Stimulated activated CD8-positive, alpha-beta memory T cell treated with anti-CD3 and anti-CD28 coated beads, Interleukin-2, amount 100 ng/mL, for 48 hours (primary cell): ENCODE measurements around the gene UBE3B.

Source experiments
- DNase-seq, 2 donors: peaks; one replicate each; pipeline ENCODE4 v3.0.0-alpha.2; 2020; ENCODE audit warnings: low read depth in 2 of 2

UBE3B gene

DNA sequence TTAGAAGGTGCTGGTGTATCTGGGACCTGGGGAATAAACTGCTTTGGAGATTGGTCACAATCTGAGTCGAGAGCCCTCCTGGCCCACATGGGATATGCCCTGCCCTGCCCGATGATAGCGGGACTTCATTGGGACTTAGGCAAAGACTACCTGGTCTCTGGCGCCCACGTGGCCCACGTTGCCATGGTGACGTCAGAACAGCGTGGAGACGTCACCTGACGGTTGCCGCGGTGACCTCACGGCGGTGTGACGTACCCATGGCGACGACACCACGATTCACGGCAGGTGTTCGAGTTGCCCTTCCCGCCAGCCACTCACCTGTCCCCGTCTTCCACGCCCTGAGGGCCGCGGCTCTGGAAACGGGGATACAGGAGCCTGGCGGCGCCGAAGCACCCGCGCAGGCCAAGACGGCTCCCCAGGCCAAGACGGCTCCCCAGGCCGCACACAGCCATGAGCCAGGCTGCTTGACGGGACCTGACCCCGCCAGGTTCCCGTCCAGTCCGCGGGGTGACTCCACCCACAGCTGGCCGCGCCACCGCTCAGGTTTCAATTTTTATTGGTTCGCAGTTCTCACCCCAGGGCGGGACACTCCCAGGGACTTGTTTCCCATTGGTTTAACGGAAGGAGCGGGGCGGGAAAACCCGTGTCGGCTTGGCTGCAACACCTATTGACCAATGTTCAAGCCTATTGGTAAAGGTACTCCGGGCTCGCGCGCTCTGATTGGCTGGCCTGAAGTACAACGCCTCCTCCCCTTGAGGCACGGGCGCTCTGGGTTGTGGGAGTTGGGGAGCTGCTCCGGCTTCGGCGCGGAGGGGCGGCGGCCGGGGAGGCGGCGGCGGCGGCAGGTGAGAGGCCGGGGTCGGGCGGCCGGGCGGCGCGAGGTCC is 95.8 kb downstream of the UBE3B start, which contains the start of the genes MMAB and MVK:
TSS of gene MMAB (minus strand) at position 476 of the 885 bp plus-strand sequence. CDS start at position 452, 24 bp downstream.
TSS of gene MVK (plus strand) at position 766 of the 885 bp plus-strand sequence. CDS start 1,029 bp downstream, outside the sequence.
- DNase-seq, result peak; percentile 93 to 95

DNA sequence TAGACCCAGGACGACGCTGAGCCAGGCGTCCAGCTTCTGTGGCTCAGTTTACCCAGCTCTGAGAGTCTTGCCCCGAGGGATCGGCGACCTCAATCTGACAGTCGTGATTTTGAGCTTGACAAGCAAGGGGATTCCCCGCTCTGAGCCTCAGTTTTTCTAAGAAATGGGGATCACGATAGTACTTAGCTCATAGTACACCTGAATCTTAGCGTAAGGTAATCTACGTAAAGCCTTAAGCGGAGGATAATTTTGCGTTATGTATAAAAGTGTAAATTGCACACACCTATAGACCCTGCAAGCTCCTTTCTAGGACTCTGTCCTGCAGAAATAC is 96.4 kb downstream of the UBE3B start:
- DNase-seq, result no peak

DNA sequence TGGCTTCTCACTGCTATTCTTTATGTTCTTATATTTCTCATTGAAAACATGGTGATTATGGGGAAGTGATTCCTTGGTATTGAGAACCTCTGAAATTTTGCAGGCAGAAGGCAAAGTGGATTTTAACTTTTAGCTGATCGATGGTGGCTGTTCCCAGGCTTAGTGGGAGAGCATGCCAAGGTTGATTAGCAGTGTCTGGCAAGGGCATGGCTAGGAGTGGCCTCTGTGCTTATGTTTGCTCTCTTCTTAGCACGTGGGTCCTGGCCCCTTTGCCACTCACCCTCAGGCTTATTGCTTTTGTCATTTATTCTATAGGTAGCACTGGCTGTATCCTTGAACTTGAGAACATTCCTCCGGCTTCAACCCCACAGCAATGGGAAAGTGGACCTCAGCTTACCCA is 98.2 kb downstream of the UBE3B start:
- no peak for DNase-seq

DNA sequence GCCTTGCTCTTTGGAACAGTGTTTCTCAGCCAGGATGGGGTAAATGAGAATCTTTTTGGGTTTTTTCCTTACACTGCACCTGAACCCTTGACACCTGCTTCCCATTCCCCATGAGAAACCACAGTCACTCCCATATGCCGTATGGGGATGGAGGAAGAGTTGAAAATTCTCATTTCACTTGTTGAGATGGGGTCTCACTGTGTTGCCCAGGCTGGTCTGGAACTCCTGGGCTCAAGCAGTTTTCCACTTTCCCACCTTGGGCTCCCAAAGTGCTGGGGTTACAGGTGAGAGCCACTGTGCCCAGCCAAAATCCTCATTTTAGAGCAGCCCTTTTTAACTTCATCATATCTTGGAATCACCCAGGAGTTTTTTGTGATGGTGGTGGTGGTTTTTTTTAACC is 99.9 kb downstream of the UBE3B start:
- no peak for DNase-seq

DNA sequence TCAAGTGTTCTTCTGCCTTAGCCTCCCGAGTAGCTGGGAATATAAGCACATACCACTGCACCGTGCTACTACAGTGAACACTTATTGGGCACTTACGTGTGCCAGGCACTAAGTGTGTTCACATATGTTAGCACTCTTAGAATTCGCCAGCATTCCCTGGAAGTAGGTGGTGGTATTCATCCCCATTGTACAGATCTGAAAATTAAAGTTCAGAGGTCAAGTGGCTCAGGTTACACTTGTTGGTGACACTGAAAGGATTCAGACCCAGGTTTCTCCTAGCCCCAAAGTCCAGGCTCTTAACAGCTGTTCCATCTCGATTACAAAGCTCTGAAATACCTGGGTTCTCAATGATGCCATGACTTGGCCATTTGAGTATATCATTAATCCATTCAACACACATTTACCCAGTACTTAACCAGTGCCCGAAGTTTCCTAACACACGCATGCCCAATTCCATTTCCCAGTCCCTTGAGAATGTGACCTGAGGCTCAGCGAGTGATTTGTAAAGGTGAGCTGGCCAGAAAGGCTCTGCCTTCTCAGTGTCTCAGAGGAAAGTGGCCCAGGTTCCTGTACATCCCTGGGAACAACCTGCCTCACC is 101.0 kb downstream of the UBE3B start:
- DNase-seq, result no peak

DNA sequence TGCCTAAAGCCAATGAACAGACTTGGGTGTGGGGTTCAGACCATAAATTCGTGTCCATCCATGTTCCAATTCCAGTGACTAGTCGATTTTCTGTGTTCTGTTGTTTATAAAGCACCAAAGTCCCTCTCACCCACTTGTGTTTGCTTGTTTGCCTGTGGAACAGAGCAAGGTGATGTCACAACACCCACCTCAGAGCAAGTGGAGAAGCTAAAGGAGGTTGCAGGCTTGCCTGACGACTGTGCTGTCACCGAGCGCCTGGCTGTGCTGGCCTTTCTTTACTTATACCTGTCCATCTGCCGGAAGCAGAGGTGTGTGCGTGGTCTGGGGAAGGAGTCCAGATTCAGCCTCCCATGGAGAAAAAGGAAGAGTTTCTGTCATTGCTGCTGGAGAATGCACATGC is 102.2 kb downstream of the UBE3B start:
- no peak for DNase-seq

DNA sequence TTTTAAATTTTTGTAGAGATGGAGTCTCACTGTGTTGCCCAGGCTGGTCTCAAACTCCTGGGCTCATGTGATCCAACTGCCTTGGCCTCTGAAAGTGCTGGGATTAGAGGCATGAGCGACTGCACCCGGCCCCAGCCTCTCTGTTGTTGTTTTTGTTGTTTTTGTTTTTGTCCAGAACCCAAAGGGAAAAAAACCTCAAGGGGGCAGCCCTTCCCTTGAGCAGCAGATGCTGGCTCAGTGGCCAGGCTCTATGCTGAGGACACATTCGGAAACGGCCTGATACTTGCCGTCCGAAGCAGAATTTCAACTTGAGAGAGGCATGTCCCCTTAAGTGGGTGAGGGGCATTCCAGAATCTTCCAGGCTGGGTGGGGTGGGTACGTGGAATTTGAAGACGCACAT is 102.8 kb downstream of the UBE3B start:
- no peak for DNase-seq

DNA sequence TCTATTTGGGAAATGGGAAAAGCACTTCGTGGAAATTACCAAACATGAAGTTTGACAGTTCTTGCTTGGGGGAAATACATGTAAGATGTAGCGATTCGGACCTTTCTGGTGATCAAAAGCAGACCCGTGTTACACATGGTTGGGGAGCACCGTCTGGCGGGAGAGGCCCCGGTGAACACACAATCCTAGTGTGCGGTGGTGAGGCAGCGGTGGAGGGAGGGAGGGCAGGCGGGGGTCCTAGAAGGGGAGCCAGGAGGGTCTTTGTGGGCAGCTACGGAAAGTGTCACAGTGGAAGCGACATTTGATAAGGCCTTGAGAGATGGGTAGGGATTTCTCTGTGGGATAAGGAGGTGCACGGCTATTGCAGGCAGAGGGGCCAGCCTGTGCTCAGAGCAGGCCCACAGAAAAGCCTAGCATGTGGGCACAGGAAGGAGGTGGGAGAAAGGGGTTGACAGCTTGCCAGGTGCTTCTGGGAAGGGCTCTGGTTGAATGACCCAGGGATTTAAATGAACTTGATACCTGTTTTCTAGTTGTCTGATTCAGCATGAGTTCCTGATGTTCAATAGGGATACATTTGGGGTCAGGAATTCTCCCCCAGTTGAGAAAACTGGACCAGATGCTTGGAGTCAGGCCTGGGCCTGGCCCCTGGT is 103.4 kb downstream of the UBE3B start:
- no peak for DNase-seq

DNA sequence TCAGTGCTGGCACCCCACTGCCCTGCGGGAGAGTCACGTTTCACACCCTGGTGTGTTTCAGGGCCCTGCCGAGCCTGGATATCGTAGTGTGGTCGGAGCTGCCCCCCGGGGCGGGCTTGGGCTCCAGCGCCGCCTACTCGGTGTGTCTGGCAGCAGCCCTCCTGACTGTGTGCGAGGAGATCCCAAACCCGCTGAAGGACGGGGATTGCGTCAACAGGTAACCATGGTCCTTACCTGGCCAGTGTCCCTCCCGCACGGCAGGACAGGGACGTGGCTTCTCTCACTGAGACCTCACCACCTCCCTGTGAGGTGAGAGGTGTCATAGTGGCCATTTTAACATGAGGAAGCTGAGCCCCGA is 103.9 kb downstream of the UBE3B start:
- DNase-seq, result no peak

DNA sequence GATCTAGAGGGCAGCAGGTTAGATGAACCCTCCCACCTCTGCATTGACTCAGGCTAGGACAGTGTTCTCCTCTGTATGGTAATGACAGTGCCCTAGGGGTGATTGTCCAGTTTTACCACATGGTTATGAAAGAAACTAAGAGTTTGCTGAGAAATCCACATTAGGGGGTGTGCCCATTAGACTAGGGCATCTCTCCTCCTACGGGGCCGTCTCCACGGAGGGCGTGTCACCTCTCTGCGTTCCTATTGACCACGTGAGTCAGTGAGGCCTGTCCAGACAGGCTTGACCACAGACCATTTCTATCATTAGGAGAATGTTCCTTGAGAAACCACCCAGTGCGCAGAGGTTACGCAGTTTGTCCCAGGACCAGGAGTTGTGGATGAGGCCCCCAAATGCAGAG is 104.4 kb downstream of the UBE3B start:
- no peak for DNase-seq

DNA sequence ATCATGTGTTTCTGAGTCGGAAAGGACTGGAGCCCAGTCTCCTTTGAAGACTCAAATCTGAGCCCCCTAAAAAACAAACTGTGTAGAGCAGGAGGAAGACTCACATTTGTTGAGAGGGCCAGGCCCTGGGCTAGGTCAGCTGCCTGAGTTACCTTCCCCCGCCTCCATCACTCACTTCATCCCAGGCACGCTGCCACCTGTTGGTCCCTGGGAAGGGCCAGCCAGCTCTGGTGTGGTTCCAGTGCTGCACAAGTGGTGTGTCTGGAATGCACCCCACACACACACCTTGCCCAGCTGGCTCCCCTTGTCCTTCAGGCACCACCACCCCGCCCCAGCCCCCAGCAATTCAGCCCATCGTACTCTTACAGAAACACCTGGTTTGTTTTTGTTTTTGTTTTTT is 105.2 kb downstream of the UBE3B start:
- DNase-seq, result no peak

DNA sequence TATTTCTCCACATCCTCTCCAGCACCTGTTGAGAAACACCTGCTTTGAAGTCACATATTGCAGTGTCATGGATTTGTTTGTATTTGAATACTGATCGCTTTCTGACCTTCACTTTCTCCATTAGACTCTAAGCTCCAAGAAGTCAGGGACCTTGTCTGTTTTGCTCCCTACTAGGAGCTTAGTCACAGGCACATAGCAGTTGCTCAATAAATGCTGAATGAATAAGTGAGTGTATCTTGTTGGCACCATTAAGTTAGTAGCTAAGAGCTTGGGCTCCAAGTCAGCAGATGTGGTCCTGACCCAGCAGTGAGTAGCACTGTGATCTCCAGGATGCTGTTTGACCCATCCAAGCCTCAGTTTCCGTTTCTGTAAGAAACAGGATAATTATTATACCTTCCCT is 106.3 kb downstream of the UBE3B start:
- no peak for DNase-seq
